Type B pancreatic cell (in vitro differentiated cells): ENCODE results near the gene RNF175. TPM values are rescaled to one million over a fixed set of nuclear protein-coding genes. Genes with fewer than 3 reads are reported as not detected.

Source experiments
- DNase-seq: peaks from one replicate; pipeline ENCODE4 v3.0.0; 2021; ENCODE audit warnings: mixed read lengths; ENCODE audit not compliant: unreplicated experiment; ENCODE audit errors: extremely low spot score
- H3K27ac Mint-ChIP-seq: 2 replicates; pipeline ENCODE4 v1.8.0; 2021; ENCODE audit warnings: mild to moderate bottlenecking, mixed read lengths
- H3K27me3 Mint-ChIP-seq: 2 replicates; pipeline ENCODE4 v1.8.0; 2021; ENCODE audit warnings: mixed read lengths
- H3K36me3 Mint-ChIP-seq: 2 replicates; pipeline ENCODE4 v1.8.0; 2021; ENCODE audit warnings: mixed read lengths
- H3K4me1 Mint-ChIP-seq: one replicate; pipeline ENCODE4 v1.8.0; 2021; ENCODE audit warnings: mixed read lengths; ENCODE audit not compliant: unreplicated experiment
- H3K4me3 Mint-ChIP-seq: 2 replicates; pipeline ENCODE4 v1.8.0; 2021; ENCODE audit warnings: mild to moderate bottlenecking, mixed read lengths
- H3K9me3 Mint-ChIP-seq: 2 replicates; pipeline ENCODE4 v1.8.0; 2021; ENCODE audit warnings: mixed read lengths
- total RNA-seq: library from RNA; stranded (reverse); gene quantifications from 2 replicates; pipeline ENCODE4 v1.2.1, GENCODE V29; 2021; ENCODE audit warnings: low replicate concordance
- TF ChIP-seq, protein P1 (sequence below): fragments of 200-600 bp; sonication (generic); conservative IDR thresholded peaks from 2 replicates; pipeline ENCODE4 v1.5.0; 2021; ENCODE audit warnings: antibody characterized with exemption, mild to moderate bottlenecking

Gene RNF175
- total RNA-seq, 1 donor from 2014 or later = 11.3 TPM

- H3K9me3 Mint-ChIP-seq = no peaks in the 10 kb centered on the region
- no peak overlapping the region for H3K4me3 Mint-ChIP-seq
- H3K4me1 Mint-ChIP-seq = peaks cover 22% of the 10 kb centered on the region
- TF ChIP-seq, protein P1, sequence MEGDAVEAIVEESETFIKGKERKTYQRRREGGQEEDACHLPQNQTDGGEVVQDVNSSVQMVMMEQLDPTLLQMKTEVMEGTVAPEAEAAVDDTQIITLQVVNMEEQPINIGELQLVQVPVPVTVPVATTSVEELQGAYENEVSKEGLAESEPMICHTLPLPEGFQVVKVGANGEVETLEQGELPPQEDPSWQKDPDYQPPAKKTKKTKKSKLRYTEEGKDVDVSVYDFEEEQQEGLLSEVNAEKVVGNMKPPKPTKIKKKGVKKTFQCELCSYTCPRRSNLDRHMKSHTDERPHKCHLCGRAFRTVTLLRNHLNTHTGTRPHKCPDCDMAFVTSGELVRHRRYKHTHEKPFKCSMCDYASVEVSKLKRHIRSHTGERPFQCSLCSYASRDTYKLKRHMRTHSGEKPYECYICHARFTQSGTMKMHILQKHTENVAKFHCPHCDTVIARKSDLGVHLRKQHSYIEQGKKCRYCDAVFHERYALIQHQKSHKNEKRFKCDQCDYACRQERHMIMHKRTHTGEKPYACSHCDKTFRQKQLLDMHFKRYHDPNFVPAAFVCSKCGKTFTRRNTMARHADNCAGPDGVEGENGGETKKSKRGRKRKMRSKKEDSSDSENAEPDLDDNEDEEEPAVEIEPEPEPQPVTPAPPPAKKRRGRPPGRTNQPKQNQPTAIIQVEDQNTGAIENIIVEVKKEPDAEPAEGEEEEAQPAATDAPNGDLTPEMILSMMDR = no peak
- peaks cover 2% of the 10 kb centered on the region for H3K27me3 Mint-ChIP-seq
- no peak for DNase-seq
- H3K36me3 Mint-ChIP-seq = no peaks in the 10 kb centered on the region
- H3K27ac Mint-ChIP-seq = no peak overlapping the region
These were observed 18.6 kb upstream of the RNF175 start for GRCh38 chr4:153778383-153778782.

GRCh38 chr4:153777421-153777820, 17.6 kb upstream of the RNF175 start:
- TF ChIP-seq, protein P1 = no peak
- H3K9me3 Mint-ChIP-seq = no peaks in the 10 kb centered on the region
- DNase-seq = no peak
- H3K4me3 Mint-ChIP-seq = no peak overlapping the region
- no peak overlapping the region for H3K27ac Mint-ChIP-seq
- peaks cover 2% of the 10 kb centered on the region for H3K27me3 Mint-ChIP-seq
- peaks cover 13% of the 10 kb centered on the region for H3K4me1 Mint-ChIP-seq
- H3K36me3 Mint-ChIP-seq = no peaks in the 10 kb centered on the region

- Mint-ChIP-seq H3K4me1 (peaks cover 4% of the 10 kb centered on the region), H3K27me3 (peaks cover 2% of the 10 kb centered on the region), H3K27ac (no peak overlapping the region), H3K4me3 (no peak overlapping the region), H3K9me3 (no peaks in the 10 kb centered on the region), H3K36me3 (no peaks in the 10 kb centered on the region)
- DNase-seq = no peak
- TF ChIP-seq, protein P1 = no peak
These were observed 16.8 kb upstream of the RNF175 start for GRCh38 chr4:153776601-153777000.

DNA sequence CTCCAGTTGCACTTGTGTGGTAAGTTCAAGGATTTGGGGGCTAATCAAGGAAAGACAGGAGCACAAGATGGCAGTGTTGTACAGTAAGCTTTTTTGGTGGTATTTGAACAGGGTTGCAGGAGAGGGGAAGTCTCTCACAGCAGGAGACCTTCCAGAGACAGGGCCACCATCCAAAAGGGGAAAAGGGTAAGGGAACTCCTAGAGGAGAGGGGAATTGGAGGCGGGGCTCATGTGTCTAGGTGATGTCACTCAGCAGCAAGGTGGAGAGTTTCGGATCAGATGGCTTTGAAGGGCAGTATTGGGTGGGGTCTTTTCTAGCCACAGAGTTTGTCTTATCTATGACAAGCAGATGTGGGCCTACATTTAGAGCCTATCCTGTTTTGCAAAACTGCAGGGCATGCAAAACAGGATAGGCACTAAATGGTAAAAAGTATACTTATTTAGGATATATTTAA, 13.4 kb upstream of the RNF175 start:
- Mint-ChIP-seq H3K36me3 (no peaks in the 10 kb centered on the region), H3K27ac (no peak overlapping the region), H3K27me3 (peaks cover 2% of the 10 kb centered on the region), H3K4me3 (no peak overlapping the region), H3K9me3 (no peaks in the 10 kb centered on the region), H3K4me1 (no peaks in the 10 kb centered on the region)
- TF ChIP-seq, protein P1 = peak; percentile 21
- DNase-seq = no peak

GRCh38 chr4:153771046-153771445, 11.2 kb upstream of the RNF175 start:
- Mint-ChIP-seq H3K4me3 (no peak overlapping the region), H3K9me3 (no peaks in the 10 kb centered on the region), H3K27ac (no peak overlapping the region), H3K36me3 (no peaks in the 10 kb centered on the region), H3K4me1 (no peaks in the 10 kb centered on the region), H3K27me3 (no peaks in the 10 kb centered on the region)
- no peak for DNase-seq
- TF ChIP-seq, protein P1 = no peak

DNA sequence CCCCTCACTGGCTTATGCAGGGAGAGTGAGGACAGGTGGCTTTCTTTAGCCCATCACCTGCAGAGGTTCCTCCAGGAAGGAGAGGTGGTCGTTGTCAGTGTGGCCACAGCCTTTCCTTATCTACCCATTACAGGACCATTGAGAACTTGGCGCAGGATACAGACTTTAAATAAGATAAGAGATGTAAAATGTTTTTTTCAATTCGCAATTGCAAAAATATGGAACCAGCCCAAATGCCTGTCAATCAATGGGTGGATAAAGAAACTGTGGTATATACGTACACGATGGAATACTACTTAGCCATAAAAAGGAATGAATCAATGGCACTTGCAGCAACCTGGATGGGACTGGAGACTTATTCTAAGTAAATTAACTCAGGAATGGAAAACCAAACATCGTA, 6.9 kb upstream of the RNF175 start:
- H3K36me3 Mint-ChIP-seq = no peaks in the 10 kb centered on the region
- peaks cover 18% of the 10 kb centered on the region for H3K27me3 Mint-ChIP-seq
- DNase-seq = no peak
- TF ChIP-seq, protein P1 = no peak
- peaks cover 2% of the 10 kb centered on the region for H3K9me3 Mint-ChIP-seq
- H3K4me1 Mint-ChIP-seq = peaks cover 25% of the 10 kb centered on the region
- no peak overlapping the region for H3K4me3 Mint-ChIP-seq
- H3K27ac Mint-ChIP-seq = no peak overlapping the region
